Neuronal stem cell (in vitro differentiated cells): Measurements from ENCODE around the gene ETV6.

Experiments used
- DNase-seq: peaks from one replicate; pipeline ENCODE4 v3.0.0-alpha.2; 2013; ENCODE audit warnings: low spot score
- H2AFZ ChIP-seq: one replicate; pipeline ENCODE4 v1.6.1; 2013; ENCODE audit warnings: mild to moderate bottlenecking, low read length, inconsistent platforms
- H2AK5ac ChIP-seq: 2 replicates; pipeline ENCODE4 v1.6.1; 2013; ENCODE audit warnings: low read depth, mild to moderate bottlenecking, inconsistent platforms, low read length, moderate library complexity, mixed read lengths
- H2BK120ac ChIP-seq: 2 replicates; pipeline ENCODE4 v1.6.1; 2013; ENCODE audit warnings: low read depth, mild to moderate bottlenecking, inconsistent platforms, low read length, moderate library complexity, mixed read lengths
- H2BK12ac ChIP-seq: one replicate; pipeline ENCODE4 v1.6.1; 2013; ENCODE audit warnings: low read length, inconsistent platforms
- H2BK15ac ChIP-seq: 2 replicates; pipeline ENCODE4 v1.6.1; 2013; ENCODE audit warnings: mild to moderate bottlenecking, low read length, inconsistent platforms, mixed read lengths
- H2BK5ac ChIP-seq: one replicate; pipeline ENCODE4 v1.6.1; 2013; ENCODE audit warnings: inconsistent platforms, mild to moderate bottlenecking, low read length, moderate library complexity
- H3K14ac ChIP-seq: one replicate; pipeline ENCODE4 v1.6.1; 2013; ENCODE audit warnings: low read length, inconsistent platforms
- H3K18ac ChIP-seq: 2 replicates; pipeline ENCODE4 v1.6.1; 2013; ENCODE audit warnings: low read length, inconsistent platforms
- H3K23ac ChIP-seq: 2 replicates; pipeline ENCODE4 v1.6.1; 2013; ENCODE audit warnings: low read depth, mild to moderate bottlenecking, mixed read lengths, low read length, inconsistent platforms; ENCODE audit not compliant: poor library complexity
- H3K27ac ChIP-seq: replicated peaks from 3 replicates; pipeline ENCODE4 v1.5.1; 2013; ENCODE audit warnings: low read length, inconsistent platforms
- H3K27me3 ChIP-seq, 3 experiments: 2 replicates each; pipeline ENCODE4 v1.6.1; 2013; ENCODE audit warnings: low read length in 3 of 3, mild to moderate bottlenecking in 2 of 3, inconsistent platforms in 1 of 3, low read depth in 1 of 3, mixed read lengths in 1 of 3, moderate library complexity in 1 of 3; ENCODE audit not compliant: control insufficient read depth in 3 of 3, insufficient read depth in 3 of 3
- H3K36me3 ChIP-seq, 2 donors: replicated peaks in 1 of 2; 2 replicates each; pipeline ENCODE4 v1.6.1; 2013; ENCODE audit warnings: low read length in 2 of 2; ENCODE audit not compliant: control insufficient read depth in 2 of 2, insufficient read depth in 2 of 2
- H3K4ac ChIP-seq: 2 replicates; pipeline ENCODE4 v1.6.1; 2013; ENCODE audit warnings: inconsistent platforms, mild to moderate bottlenecking, low read length, moderate library complexity
- H3K4me1 ChIP-seq, 2 donors: 1 replicate in 1 of 2; 2 replicates in 1 of 2; pipeline ENCODE4 v1.6.1; 2013; ENCODE audit warnings: low read length in 2 of 2, low read depth in 1 of 2; ENCODE audit not compliant: control insufficient read depth in 2 of 2, insufficient read depth in 1 of 2
- H3K4me2 ChIP-seq: one replicate; pipeline ENCODE4 v1.6.1; 2013; ENCODE audit warnings: mild to moderate bottlenecking, low read length, inconsistent platforms; ENCODE audit not compliant: insufficient read depth, poor library complexity, severe bottlenecking
- H3K4me3 ChIP-seq, 2 donors: 2 replicates each; pipeline ENCODE4 v1.5.1; 2013; ENCODE audit warnings: low read length in 2 of 2, mild to moderate bottlenecking in 2 of 2, inconsistent platforms in 1 of 2, moderate library complexity in 1 of 2
- H3K79me1 ChIP-seq: one replicate; pipeline ENCODE4 v1.6.1; 2013; ENCODE audit warnings: low read depth, mild to moderate bottlenecking, inconsistent platforms, low read length, moderate library complexity
- H3K9ac ChIP-seq: one replicate; pipeline ENCODE4 v1.6.1; 2013; ENCODE audit warnings: mild to moderate bottlenecking, low read depth, low read length, inconsistent platforms; ENCODE audit not compliant: poor library complexity
- H3K9me3 ChIP-seq, 2 donors: replicated peaks in 1 of 2; 2 replicates each; pipeline versions ENCODE3 to v1.6.1; 2013; ENCODE audit warnings: low read length in 2 of 2, mild to moderate bottlenecking in 2 of 2, inconsistent platforms in 1 of 2, low read depth in 1 of 2, mixed read lengths in 1 of 2, moderate library complexity in 1 of 2; ENCODE audit not compliant: control insufficient read depth in 2 of 2, insufficient read depth in 1 of 2
- H4K8ac ChIP-seq: one replicate; pipeline ENCODE4 v1.6.1; 2013; ENCODE audit warnings: low read depth, mild to moderate bottlenecking, inconsistent platforms, low read length, moderate library complexity
- H4K91ac ChIP-seq: one replicate; pipeline ENCODE4 v1.6.1; 2013; ENCODE audit warnings: low read length, low read depth, mild to moderate bottlenecking, inconsistent platforms; ENCODE audit not compliant: poor library complexity
- WGBS, 2 donors: extraction: QIAGEN DNeasy Blood & Tissue Kit; methylation state at CpG; one replicate each; pipeline ENCODE4 v1.1.7; 2013; ENCODE audit warnings: missing lambda C conversion rate in 2 of 2, mixed read lengths in 1 of 2; ENCODE audit not compliant: insufficient read length in 2 of 2, insufficient replicate concordance in 1 of 2; ENCODE audit errors: extremely low coverage in 2 of 2; 5-methylcytosine and 5-hydroxymethylcytosine counted together

ETV6 gene

DNA sequence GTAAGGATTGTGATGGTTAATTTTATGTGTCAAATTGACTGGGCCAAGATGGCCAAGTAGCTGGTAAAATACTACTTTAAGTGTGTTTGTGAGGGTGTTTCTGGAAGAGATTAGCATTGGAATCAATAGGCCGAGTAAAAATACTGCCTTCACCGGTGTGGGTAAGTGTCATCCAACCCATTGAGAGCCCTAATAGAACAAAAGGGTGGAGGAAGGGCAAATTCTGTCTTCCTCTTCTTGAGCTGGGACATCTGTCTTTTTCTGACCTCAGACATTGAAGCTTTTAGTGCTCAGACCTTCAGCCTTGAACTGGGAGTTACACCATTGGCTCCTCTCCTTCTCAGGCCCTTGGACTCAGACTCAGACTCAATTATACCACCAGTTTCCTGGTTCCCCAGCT is 8.0 kb upstream of the ETV6 start:
- H3K9ac ChIP-seq = no peak overlapping the region
- no peak overlapping the region for H3K4me3 ChIP-seq
- no peak overlapping the region for H3K27ac ChIP-seq
- peaks cover 1% of the 10 kb centered on the region for H3K79me1 ChIP-seq
- no peak overlapping the region for H2BK12ac ChIP-seq
- H4K91ac ChIP-seq = no peak overlapping the region
- no peak overlapping the region for H3K4ac ChIP-seq
- H2BK120ac ChIP-seq = no peak overlapping the region
- H2AK5ac ChIP-seq = no peak overlapping the region
- H3K27me3 ChIP-seq = no peaks in the 10 kb centered on the region
- no peak overlapping the region for H3K23ac ChIP-seq
- H3K18ac ChIP-seq = no peak overlapping the region
- H4K8ac ChIP-seq = no peak overlapping the region
- DNase-seq = no peak
- WGBS, 2 donors = no CpG with 5 or more reads among the region's 2 CpGs
- no peak overlapping the region for H2BK5ac ChIP-seq
- H3K4me2 ChIP-seq = no peak overlapping the region
- no peak overlapping the region for H3K14ac ChIP-seq
- H2BK15ac ChIP-seq = no peak overlapping the region
- no peaks in the 10 kb centered on the region for H3K36me3 ChIP-seq
- no peak overlapping the region for H2AFZ ChIP-seq
- H3K4me1 ChIP-seq = peaks cover 0 to 4% of the 10 kb centered on the region in 2 donors
- H3K9me3 ChIP-seq = peaks cover 3% of the 10 kb centered on the region in 2 donors

DNA sequence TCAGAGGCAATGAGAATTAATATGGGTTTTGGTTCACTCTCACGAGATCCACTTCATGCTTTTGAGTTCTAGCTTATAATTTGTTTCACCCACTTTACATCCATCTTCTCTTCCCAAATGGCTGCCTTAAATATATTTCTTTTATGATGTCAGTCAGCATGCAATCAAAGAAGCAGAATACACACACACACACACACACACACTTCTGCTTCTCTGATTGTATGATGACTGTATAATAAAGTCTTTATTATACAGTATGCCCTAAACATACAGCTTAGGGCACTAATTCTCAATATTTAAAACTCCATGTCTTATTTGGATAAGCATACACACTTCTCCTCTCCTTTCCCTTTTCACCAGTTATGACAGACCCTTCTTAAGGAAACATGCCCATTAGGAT is 6.7 kb upstream of the ETV6 start:
- no peak overlapping the region for H3K23ac ChIP-seq
- no peaks in the 10 kb centered on the region for H3K9me3 ChIP-seq
- no peaks in the 10 kb centered on the region for H3K27me3 ChIP-seq
- no peak overlapping the region for H4K8ac ChIP-seq
- no peak overlapping the region for H2BK5ac ChIP-seq
- no peak overlapping the region for H2AK5ac ChIP-seq
- peaks cover 0 to 4% of the 10 kb centered on the region in 2 donors for H3K4me1 ChIP-seq
- no peaks in the 10 kb centered on the region for H3K36me3 ChIP-seq
- peaks cover 1% of the 10 kb centered on the region for H3K79me1 ChIP-seq
- H2BK12ac ChIP-seq = no peak overlapping the region
- no peak overlapping the region for H3K27ac ChIP-seq
- H3K18ac ChIP-seq = no peak overlapping the region
- no CpG with 5 or more reads among the region's 1 CpG for WGBS, 2 donors
- H2BK15ac ChIP-seq = no peak overlapping the region
- no peak overlapping the region for H3K4ac ChIP-seq
- no peak overlapping the region for H4K91ac ChIP-seq
- H2AFZ ChIP-seq = no peak overlapping the region
- H3K4me2 ChIP-seq = no peak overlapping the region
- no peak overlapping the region for H2BK120ac ChIP-seq
- H3K9ac ChIP-seq = no peak overlapping the region
- no peak overlapping the region for H3K14ac ChIP-seq
- no peak for DNase-seq
- no peak overlapping the region for H3K4me3 ChIP-seq

DNA sequence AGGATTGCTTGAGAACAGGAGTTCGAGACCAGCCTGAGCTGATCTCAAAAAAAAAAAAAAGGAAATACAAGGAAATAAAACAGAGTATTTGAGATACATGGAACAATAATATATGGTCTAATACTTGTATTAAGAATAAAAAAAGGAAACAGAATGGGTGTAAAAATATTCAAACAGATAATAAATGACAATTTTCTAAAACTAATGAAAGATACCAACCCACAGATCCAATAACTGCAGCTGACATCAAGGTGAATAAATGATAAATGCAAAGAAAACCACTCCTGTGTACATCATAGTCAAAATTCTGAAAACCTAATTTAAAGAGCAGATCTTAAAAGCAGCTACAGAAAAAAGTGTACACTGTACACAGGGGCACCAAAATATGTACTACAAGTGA is 4.1 kb upstream of the ETV6 start:
- Histone ChIP-seq H3K14ac (no peak overlapping the region), H3K4me2 (no peak overlapping the region), H3K79me1 (no peaks in the 10 kb centered on the region), H2BK12ac (no peak overlapping the region), H4K91ac (no peak overlapping the region), H3K4ac (no peak overlapping the region), H2BK120ac (no peak overlapping the region), H3K36me3 (no peaks in the 10 kb centered on the region), H4K8ac (no peak overlapping the region), H3K9me3 (no peaks in the 10 kb centered on the region), H3K27ac (no peak overlapping the region), H2AFZ (no peak overlapping the region), H3K9ac (no peak overlapping the region), H3K27me3 (no peaks in the 10 kb centered on the region), H2BK15ac (no peak overlapping the region), H2AK5ac (no peak overlapping the region), H3K4me1 (peaks cover 0 to 4% of the 10 kb centered on the region in 2 donors), H3K4me3 (no peak overlapping the region), H3K18ac (no peak overlapping the region), H2BK5ac (no peak overlapping the region), H3K23ac (no peak overlapping the region)
- DNase-seq = no peak
- WGBS, 2 donors = no CpG with 5 or more reads among the region's 1 CpG

DNA sequence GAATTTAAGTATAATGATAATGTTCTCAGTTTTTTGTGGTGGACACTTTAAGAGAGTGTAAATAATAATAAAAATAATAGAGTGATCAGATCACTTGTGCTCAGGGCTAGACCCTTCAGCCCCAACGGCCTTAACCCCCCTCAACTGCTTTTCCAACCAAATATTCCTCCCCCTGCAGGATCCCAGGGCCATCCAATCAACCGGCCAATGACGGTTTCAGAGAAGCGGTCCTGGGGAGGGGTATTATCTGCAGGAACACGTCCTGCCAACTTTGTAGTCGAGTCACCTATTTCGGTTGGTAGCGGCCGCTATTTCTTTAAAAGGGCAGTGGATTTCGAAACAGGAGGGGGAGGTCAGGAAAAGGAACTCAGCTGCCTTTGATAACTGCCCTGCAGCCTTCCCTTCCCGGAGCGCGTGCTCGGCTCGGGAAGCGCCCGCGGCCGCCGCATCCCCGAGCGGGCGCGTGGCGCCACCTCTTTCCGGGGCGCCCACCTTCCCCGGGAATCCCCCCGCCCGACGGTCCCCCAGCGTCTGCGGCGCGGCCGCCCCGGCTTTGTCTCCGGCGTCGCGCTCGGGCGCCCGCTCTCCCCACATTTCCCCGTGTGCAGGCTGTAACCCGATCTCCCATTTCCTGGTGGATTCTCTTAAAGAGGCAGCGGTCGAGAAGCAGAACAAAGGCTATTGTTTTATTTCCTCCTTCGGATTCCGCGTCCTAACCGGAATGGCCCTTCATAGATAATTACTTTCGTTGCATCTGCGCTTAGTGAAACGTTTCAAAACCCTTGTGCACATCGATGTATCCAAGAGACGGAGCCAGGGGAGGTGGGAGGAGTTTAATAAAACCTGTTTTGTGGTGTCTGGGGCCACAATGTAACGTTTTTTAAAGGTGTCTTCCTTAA is 711 bp upstream of the ETV6 start:
- H2AK5ac ChIP-seq = no peak overlapping the region
- peak overlapping the region; percentile 73 for H3K4me2 ChIP-seq
- H3K9me3 ChIP-seq = no peaks in the 10 kb centered on the region
- H4K91ac ChIP-seq = no peak overlapping the region
- H3K36me3 ChIP-seq = no peaks in the 10 kb centered on the region
- H3K4ac ChIP-seq = no peak overlapping the region
- H2AFZ ChIP-seq = peak overlapping the region; percentile 86
- H2BK120ac ChIP-seq = peak overlapping the region; percentile 18
- peak overlapping the region; percentile 39 for H2BK15ac ChIP-seq
- WGBS, 2 donors = no CpG with 5 or more reads among the region's 58 CpGs
- peak overlapping the region; percentile 97 for H3K18ac ChIP-seq
- H4K8ac ChIP-seq = no peak overlapping the region
- H3K27me3 ChIP-seq = no peaks in the 10 kb centered on the region
- no peak overlapping the region for H3K23ac ChIP-seq
- no peak overlapping the region for H2BK5ac ChIP-seq
- peak; percentile 84 for DNase-seq
- H3K79me1 ChIP-seq = peaks cover 2% of the 10 kb centered on the region
- H3K9ac ChIP-seq = peak overlapping the region; percentile 70
- H3K14ac ChIP-seq = no peak overlapping the region
- H3K27ac ChIP-seq = peak overlapping the region; percentile 99
- peak overlapping the region; percentile 89 to 92 for H3K4me3 ChIP-seq
- H2BK12ac ChIP-seq = no peak overlapping the region
- H3K4me1 ChIP-seq = peaks cover 12 to 14% of the 10 kb centered on the region in 2 donors
